22Rv1 (cell line): ENCODE data around the gene MLLT3.

Source experiments
- CTCF ChIP-seq: fragments of 450-650 bp; IDR thresholded peaks from 2 replicates; pipeline ENCODE4 v1.5.1; 2017; ENCODE audit warnings: mild to moderate bottlenecking
- ZFX ChIP-seq: fragments of 450-650 bp; IDR thresholded peaks from 2 replicates; pipeline ENCODE4 v1.6.1; 2017; ENCODE audit warnings: antibody characterized with exemption, borderline replicate concordance

- TF ChIP-seq CTCF (no peak), ZFX (no peak)
Measured at GRCh38 chr9:20545023-20545622, 77.2 kb downstream of the MLLT3 start.
